Upper lobe of right lung (tissue), 1 donor: Measurements from ENCODE around the gene CLPTM1. TPM values are rescaled to one million over a fixed set of nuclear protein-coding genes. Genes with fewer than 3 reads are reported as not detected.

Experiments used
- ATAC-seq: fragments of 200-7000 bp; cut with Tn5 transposase; one replicate; pipeline ENCODE4 v1.9.1; 2020; ENCODE audit warnings: mild to moderate bottlenecking, moderate library complexity
- DNase-seq: peaks from one replicate; pipeline ENCODE4 v3.0.0-alpha.2; 2020
- H3K27ac ChIP-seq: fragments of 200-600 bp; one replicate; pipeline ENCODE4 v1.8.0; 2022
- H3K27me3 ChIP-seq: fragments of 200-600 bp; one replicate; pipeline ENCODE4 v1.8.0; 2022; ENCODE audit warnings: mild to moderate bottlenecking
- H3K36me3 ChIP-seq: fragments of 200-600 bp; one replicate; pipeline ENCODE4 v1.8.0; 2022
- H3K4me1 ChIP-seq: fragments of 200-600 bp; one replicate; pipeline ENCODE4 v1.8.0; 2022
- H3K4me3 ChIP-seq: fragments of 200-600 bp; one replicate; pipeline ENCODE4 v1.8.0; 2022; ENCODE audit warnings: mild to moderate bottlenecking
- H3K9me3 ChIP-seq: fragments of 200-600 bp; one replicate; pipeline ENCODE4 v1.8.0; 2022
- CTCF ChIP-seq: fragments of 200-600 bp; IDR thresholded peaks from one replicate; pipeline ENCODE4 v1.8.0; 2022; ENCODE audit warnings: antibody characterized with exemption
- intact Hi-C: fragments of 100-400 bp; cut with DNase I; formaldehyde crosslinking; loops from one replicate; pipeline ENCODE4 v1.11.0; 2022
- total RNA-seq: library from RNA; stranded (reverse); fragmentation: NEBNext Ultra II Directional; extraction: Animal tissue kit (Norgen Biotek cat#: 25700); gene quantifications from one replicate; pipeline ENCODE4 v1.2.1, GENCODE V29; 2021
- donor health status: DM: no; HTN: yes; CAD: no; lungs with severe emphysema.

The CLPTM1 gene
- total RNA-seq, 1 donor from 2014 or later: 103 TPM

- TF ChIP-seq CTCF: no peak
- no peak overlapping the region for H3K4me3 ChIP-seq
- H3K27me3 ChIP-seq: no peaks in the 10 kb centered on the region
- intact Hi-C loops: no loop called here
- DNase-seq (no peak), ATAC-seq (no peak)
- H3K27ac ChIP-seq: no peak overlapping the region
- H3K9me3 ChIP-seq: no peaks in the 10 kb centered on the region
- H3K4me1 ChIP-seq: peaks cover 10% of the 10 kb centered on the region
- H3K36me3 ChIP-seq: peaks cover 9% of the 10 kb centered on the region
These were observed 48.3 kb downstream of the CLPTM1 start for GRCh38 chr19:45003485-45003884.

- H3K4me3 ChIP-seq: no peak overlapping the region
- H3K27me3 ChIP-seq: no peaks in the 10 kb centered on the region
- intact Hi-C loops: no loop called here
- H3K36me3 ChIP-seq: peaks cover 9% of the 10 kb centered on the region
- no peak overlapping the region for H3K27ac ChIP-seq
- DNase-seq (no peak), ATAC-seq (no peak)
- H3K9me3 ChIP-seq: no peaks in the 10 kb centered on the region
- peaks cover 9% of the 10 kb centered on the region for H3K4me1 ChIP-seq
- no peak for TF ChIP-seq CTCF
These were observed 50.6 kb downstream of the CLPTM1 start for GRCh38 chr19:45005787-45006186.

- ATAC-seq (no peak), DNase-seq (no peak)
- intact Hi-C loops: no loop called here
- Histone ChIP-seq H3K4me3 (no peak overlapping the region), H3K4me1 (no peaks in the 10 kb centered on the region), H3K27ac (no peak overlapping the region), H3K9me3 (no peaks in the 10 kb centered on the region), H3K36me3 (peaks cover 11% of the 10 kb centered on the region), H3K27me3 (no peaks in the 10 kb centered on the region)
- TF ChIP-seq CTCF: no peak
These were observed 53.4 kb downstream of the CLPTM1 start for GRCh38 chr19:45008552-45008951.

GRCh38 chr19:45009625-45010255, 54.6 kb downstream of the CLPTM1 start:
- intact Hi-C loops: no loop called here
- no peak for TF ChIP-seq CTCF
- no peak for DNase-seq
- H3K4me1 ChIP-seq: no peaks in the 10 kb centered on the region
- no peaks in the 10 kb centered on the region for H3K27me3 ChIP-seq
- no peaks in the 10 kb centered on the region for H3K9me3 ChIP-seq
- no peak overlapping the region for H3K27ac ChIP-seq
- no peak for ATAC-seq
- H3K4me3 ChIP-seq: no peak overlapping the region
- peaks cover 15% of the 10 kb centered on the region for H3K36me3 ChIP-seq

GRCh38 chr19:45010306-45010705, 55.1 kb downstream of the CLPTM1 start:
- Histone ChIP-seq H3K9me3 (no peaks in the 10 kb centered on the region), H3K27me3 (no peaks in the 10 kb centered on the region), H3K4me3 (no peak overlapping the region), H3K36me3 (peaks cover 18% of the 10 kb centered on the region), H3K4me1 (no peaks in the 10 kb centered on the region), H3K27ac (no peak overlapping the region)
- DNase-seq (no peak), ATAC-seq (no peak)
- intact Hi-C loops: no loop called here
- no peak for TF ChIP-seq CTCF

- no peaks in the 10 kb centered on the region for H3K4me1 ChIP-seq
- intact Hi-C loops: no loop called here
- ATAC-seq: peak; percentile 32
These were observed 56.8 kb downstream of the CLPTM1 start for GRCh38 chr19:45011959-45012358.

More at GRCh38 chr19:45011959-45012358, 56.8 kb downstream of the CLPTM1 start:
- H3K9me3 ChIP-seq: no peaks in the 10 kb centered on the region
- H3K27me3 ChIP-seq: no peaks in the 10 kb centered on the region
- peaks cover 19% of the 10 kb centered on the region for H3K36me3 ChIP-seq
- H3K4me3 ChIP-seq: no peak overlapping the region
- TF ChIP-seq CTCF: no peak
- DNase-seq: no peak
- no peak overlapping the region for H3K27ac ChIP-seq
